Hematopoietic multipotent progenitor cell treated with erythropoietin and hydrocortisone succinate and interleukin-3 and kit ligand, for 8 days (in vitro differentiated cells): ENCODE measurements around the gene RAD51B.
"Not testable (repeated sequence)": the region's sequence is repeated elsewhere in the genome, so short reads cannot be mapped to it uniquely, and the experiment has no call there.

Source experiments
- DNase-seq: peaks from one replicate; pipeline ENCODE4 v3.0.0-alpha.2; 2015

RAD51B gene

GRCh38 chr14:68423686-68424085 lies 604.1 kb downstream of the RAD51B start:
- DNase-seq, result no peak

- no peak for DNase-seq
Observed at GRCh38 chr14:68424443-68425172, 605.0 kb downstream of the RAD51B start.

GRCh38 chr14:68426661-68427549 lies 607.3 kb downstream of the RAD51B start:
- DNase-seq, result no peak

- no peak for DNase-seq
Observed at GRCh38 chr14:68427550-68427890, 607.9 kb downstream of the RAD51B start.

- DNase-seq, result not testable (repeated sequence)
Observed at GRCh38 chr14:68428900-68429299, 609.3 kb downstream of the RAD51B start.

GRCh38 chr14:68434173-68434572 lies 614.6 kb downstream of the RAD51B start:
- not testable (repeated sequence) for DNase-seq

DNA sequence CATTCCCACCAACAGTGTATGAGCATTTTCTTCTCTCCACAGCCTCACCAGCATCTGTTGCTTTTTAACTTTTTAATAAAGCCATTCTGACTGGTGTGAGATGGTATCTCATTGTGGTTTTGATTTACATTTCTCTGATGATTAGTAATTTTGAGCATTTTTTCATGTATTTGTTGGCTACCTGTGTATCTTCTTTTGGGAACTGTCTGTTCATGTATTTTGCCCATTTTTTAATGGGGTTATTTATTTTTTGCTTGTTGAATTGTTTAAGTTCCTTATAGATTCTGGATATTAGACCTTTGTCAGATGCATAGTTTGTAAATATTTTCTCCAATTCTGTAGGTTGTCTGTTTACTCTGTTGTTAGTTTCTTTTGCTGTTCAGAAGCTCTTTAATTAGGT lies 616.1 kb downstream of the RAD51B start:
- DNase-seq, result not testable (repeated sequence)

- DNase-seq, result no peak
Observed at GRCh38 chr14:68439676-68440075, 620.1 kb downstream of the RAD51B start.

DNA sequence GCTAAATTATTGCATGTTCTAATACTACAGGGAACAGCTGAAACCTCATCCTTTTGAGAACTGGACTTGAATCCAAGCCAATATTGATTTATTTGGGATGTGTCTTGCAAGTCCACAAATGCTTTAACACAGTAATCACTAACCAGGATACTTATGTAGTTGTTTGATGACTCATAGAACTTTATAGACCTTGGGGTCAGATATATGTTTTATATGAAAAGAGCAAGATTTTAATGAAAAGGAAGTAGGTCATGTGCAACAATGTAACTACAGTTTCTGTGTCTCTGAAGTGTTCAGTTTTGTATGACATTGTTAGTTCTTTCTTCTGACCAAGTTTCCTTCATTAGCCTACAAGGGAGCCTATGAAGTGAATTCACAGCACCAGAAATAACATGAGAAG lies 621.2 kb downstream of the RAD51B start:
- DNase-seq, result no peak

DNA sequence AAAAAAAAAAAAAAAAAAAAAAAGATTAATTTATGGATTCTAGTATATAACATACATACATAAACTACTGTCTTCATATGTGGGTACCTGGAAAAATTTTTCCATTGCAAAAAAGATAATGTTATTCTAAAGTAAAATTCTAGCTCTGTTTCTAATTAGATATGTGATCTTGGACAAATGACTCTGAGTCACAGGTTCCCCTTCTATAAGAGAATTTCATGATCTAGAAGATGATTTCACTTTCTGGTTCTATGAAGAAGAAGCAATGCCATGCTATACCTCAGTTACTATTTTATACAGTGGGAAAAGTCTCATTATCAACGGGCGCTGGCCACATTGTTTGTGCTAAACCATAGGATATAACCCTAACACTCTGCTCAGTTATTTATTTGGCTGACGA lies 622.0 kb downstream of the RAD51B start:
- DNase-seq, result no peak

GRCh38 chr14:68442828-68443629 lies 623.5 kb downstream of the RAD51B start:
- no peak for DNase-seq

GRCh38 chr14:68444449-68445168 lies 625.0 kb downstream of the RAD51B start:
- DNase-seq, result peak; percentile 60

GRCh38 chr14:68446243-68447040 lies 626.9 kb downstream of the RAD51B start:
- DNase-seq, result no peak

- DNase-seq, result no peak
Observed at GRCh38 chr14:68447581-68448251, 628.1 kb downstream of the RAD51B start.

GRCh38 chr14:68448252-68448902 lies 628.8 kb downstream of the RAD51B start:
- DNase-seq, result no peak

DNA sequence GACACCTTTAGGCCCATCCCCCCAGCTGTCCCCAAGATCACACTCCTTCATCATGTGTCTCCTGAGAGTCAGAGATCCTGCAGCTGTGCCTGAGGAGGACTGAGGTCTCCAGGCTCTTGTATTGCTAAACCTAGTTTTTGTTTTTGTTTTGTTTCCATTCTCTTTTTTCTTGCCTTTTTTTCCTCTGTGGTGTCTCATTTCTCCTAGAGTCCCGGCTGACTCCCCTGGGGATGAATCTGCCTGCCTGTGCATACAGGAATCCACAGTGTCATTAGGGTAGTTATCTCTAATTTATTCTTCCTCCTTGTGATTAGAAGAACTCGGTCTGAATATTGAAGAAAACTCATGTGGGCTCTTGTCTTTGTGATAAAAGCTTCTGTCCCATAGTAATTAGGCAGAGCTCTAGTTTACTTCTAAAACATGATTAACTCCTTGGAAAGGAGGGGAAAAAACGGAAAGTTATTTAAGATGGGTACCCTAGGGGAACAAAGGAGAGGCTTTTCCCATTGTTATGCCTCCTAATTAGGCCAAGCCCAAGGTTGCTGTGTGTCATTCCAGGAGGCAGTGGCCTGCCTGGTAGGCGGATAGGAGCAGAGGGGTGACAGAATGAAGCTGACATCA lies 630.1 kb downstream of the RAD51B start:
- DNase-seq, result no peak

GRCh38 chr14:68450391-68451120 lies 631.0 kb downstream of the RAD51B start:
- DNase-seq, result no peak

DNA sequence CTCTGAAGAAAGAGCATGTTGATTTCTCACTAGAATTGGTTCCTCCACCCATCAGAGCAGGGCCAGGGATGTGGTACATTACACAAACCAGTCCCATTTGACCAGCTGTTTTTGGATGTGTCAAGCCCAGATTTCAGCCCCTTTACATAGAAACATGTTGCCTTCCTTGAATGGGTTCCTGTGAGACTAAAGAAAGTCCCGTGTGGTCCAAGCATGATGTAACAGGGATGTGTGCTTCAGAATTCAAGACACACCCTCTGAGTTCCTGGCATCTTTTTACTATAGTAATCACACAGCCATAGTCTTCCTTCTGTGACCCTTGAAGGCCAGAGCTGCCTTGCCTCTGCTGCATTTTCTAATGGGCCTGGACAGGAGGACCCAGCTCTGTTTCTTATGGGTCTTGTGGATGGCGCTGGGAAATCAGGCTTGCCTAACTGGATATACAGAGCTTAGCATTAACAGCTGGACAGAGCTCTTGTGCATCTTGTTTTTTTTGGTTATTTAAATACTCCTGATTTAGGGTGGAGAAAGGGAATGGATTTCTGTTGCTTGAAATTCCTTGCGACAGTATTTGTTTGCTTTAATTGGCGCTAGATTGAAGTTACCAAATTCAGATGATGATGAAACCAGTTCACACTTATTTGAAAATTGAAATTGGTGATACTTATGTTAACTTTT lies 632.3 kb downstream of the RAD51B start:
- DNase-seq, result no peak

GRCh38 chr14:68458253-68458652 lies 638.7 kb downstream of the RAD51B start:
- DNase-seq, result no peak
